Hematopoietic multipotent progenitor cell (in vitro differentiated cells): ENCODE data around the gene EIF3K. TPM values are rescaled to one million over a fixed set of nuclear protein-coding genes. Genes with fewer than 3 reads are reported as not detected.
"Not testable (repeated sequence)": the region's sequence is repeated elsewhere in the genome, so short reads cannot be mapped to it uniquely, and the experiment has no call there.

Experiments
- DNase-seq, 3 donors: peaks; one replicate each; pipeline ENCODE4 v3.0.0-alpha.2; 2011 to 2015; ENCODE audit warnings: low read depth in 2 of 3, low spot score in 2 of 3
- total RNA-seq: library from RNA; depleted of rRNA; stranded (reverse); fragments of >200 nt; gene quantifications from one replicate; pipeline ENCODE4 v1.2.3, GENCODE V29; 2012

The EIF3K gene
- total RNA-seq, 1 donor = 831 TPM

DNA sequence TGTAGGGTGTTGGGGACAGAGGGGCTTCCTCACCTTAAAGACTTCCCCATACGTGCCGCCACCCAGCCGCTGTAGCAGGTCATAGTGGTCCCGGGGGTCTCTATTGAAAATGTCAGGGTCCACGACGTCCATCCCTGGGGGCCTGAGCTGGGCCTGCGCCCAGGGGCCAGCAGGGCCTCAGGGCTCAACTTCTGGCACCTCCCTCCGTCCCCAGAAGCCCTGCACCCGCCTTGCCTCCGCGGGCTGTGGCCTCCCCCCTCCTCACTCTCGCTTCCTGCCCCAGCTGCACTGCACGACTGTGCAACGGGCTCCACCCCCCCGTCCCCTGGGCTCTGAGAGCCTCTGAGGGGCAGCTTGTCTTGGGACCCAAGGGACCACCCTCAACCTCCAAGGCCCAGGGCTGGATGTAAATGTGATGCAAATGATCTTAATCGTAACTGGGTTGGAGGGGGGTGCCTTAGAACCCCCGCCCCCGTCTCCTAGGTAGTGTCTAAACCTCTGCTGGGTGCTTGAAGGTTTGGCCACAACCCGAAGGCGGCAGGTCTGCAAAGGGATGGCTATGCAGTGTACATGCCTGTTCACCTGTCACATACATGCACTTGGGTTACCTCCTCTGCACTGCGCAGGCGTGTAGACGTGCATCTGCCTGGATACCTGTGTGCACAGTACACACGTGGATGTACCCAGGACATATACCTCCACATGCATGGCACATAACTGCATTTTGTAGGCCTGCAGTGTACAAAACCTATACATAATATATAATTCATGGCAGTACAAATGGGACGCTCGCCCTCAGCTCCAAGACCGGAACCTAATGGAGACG lies 1.0 kb upstream of the EIF3K start, which contains the start of gene MAP4K1:
Gene MAP4K1 (minus strand): TSS at position 190 of the 826 bp plus-strand sequence. CDS start 58 bp downstream, at position 132.
- DNase-seq = peak; percentile 35 to 52 (median 42)

DNA sequence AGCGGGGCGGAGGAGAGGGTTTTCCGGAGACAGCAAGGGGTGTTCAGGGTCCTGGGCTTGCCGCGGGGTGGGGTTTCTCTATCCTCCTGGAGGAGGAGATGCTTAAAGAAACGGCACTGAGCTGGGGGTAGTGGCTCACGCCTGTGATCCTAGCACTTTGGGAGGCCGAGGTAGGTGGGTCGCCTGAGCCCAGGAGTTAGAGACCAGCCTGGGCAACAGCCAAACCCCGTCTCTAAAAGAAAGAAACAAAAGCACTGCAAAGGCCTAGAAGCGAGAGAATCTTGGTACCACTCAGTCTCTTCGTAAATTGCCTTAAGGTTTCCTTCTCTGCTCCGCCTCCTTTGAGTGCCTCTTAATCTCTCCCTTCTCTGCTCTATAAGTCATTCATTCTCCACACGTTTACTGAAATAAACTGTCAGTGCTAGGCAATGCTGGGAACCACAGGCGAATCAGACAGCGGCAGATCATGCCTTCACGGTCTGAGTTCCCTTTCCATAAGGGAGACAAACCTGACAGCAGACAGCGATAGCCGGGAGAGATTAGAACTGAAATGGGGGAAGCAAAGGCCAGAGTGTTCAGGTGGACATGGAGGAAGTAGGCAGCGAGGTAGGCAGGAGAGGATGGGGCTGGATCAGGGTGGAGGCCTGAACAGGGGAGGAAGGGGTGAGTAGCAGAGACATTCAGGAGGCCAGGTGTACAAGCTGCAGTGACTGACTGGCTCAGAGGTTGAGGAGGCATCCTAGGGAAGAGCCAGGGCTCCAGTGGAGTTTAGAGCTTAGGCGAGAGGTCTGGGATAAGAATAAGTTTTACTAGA lies 580 bp downstream of the EIF3K start:
- no peak for DNase-seq

DNA sequence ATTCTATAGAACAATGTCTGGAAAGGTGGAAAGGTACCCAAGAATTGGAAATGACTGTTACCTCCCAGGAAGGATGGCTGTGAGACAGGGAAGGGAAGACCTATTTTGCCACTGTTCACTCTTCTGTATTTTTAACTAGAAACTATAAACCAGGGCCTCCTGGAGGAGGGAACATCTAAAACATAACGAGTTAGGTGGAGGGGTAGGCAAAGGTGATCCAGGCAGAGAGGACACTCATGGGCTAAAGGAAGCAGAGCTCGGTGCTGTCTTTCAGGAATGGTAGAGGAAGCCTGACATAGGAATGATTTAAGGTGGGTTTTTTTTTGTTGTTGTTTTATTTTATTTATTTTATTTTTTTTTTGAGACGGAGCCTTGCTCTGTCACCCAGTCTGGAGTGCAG lies 5.8 kb downstream of the EIF3K start:
- no peak for DNase-seq

DNA sequence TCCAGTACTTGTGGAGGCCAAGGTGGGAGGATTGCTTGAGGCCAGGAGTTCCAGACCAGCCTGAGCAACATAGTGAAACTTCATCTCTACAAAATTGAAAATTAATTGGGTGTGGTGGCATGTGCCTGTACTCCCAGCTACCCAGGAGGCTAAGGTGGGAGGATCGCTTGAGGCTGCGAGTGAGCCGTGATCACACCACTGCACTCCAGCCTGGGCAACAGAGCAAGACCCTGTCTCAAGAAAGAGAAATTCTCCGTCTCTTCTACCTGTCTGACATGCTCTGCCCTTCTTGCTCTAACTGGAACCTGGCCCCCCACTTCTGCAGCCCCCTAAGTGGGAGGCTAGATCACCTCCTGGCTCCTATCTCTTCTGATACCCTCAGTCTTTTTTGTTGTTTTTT lies 7.4 kb downstream of the EIF3K start:
- DNase-seq = no peak

DNA sequence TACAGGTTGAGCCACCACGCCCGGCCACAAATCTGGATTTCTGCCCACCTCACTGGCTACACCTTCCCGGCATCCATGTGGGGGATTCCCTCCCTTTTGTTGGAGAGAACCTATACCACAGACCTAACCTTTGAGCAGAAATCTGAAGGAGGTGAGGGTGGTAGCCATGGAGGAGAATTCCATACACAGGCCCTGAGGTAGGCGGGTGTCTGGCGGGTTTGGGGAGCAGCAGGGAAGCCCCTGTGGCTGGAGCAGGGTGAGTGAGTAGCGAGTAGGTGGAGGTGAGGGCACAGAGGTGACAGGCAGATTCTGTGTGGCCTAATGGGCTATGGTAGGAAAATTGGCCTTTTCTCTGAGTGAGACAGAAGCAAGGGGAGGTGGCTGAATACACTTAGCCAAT lies 10.6 kb downstream of the EIF3K start:
- no peak for DNase-seq

DNA sequence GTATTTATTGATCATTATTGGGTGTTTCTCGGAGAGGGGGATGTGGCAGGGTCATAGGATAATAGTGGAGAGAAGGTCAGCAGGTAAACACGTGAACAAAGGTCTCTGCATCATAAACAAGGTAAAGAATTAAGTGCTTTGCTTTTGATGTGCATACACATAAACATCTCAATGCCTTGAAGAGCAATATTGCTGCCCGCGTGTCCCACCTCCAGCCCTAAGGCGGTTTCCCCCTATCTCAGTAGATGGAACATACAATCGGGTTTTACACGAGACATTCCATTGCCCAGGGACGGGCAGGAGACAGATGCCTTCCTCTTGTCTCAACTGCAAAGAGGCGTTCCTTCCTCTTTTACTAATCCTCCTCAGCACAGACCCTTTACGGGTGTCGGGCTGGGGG lies 12.3 kb downstream of the EIF3K start:
- DNase-seq = not testable (repeated sequence)

DNA sequence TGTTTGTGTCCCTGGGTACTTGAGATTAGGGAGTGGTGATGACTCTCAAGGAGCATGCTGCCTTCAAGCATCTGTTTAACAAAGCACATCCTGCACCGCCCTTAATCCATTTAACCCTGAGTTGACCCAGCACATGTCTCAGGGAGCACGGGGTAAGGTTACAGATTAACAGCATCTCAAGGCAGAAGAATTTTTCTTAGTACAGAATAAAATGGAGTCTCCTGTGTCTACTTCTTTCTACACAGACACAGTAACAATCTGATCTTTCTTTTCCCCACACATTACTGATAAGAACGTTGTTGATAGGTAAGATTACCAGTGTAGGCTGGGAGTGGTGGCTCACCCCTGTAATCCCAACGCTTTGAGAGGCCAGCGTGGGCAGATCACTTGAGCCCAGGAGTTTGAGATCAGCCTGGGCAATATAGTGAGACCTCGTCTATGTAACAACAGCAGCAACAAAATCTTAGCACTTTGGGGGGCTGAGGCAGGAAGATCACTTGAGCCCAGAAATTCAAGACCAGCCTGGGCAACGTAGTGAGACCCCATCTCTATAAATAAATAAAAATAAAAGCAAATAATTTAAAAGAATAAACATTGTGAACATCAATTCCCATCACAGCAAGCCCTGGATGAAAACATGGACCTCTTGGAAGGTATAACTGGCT lies 13.0 kb downstream of the EIF3K start:
- not testable (repeated sequence) for DNase-seq

DNA sequence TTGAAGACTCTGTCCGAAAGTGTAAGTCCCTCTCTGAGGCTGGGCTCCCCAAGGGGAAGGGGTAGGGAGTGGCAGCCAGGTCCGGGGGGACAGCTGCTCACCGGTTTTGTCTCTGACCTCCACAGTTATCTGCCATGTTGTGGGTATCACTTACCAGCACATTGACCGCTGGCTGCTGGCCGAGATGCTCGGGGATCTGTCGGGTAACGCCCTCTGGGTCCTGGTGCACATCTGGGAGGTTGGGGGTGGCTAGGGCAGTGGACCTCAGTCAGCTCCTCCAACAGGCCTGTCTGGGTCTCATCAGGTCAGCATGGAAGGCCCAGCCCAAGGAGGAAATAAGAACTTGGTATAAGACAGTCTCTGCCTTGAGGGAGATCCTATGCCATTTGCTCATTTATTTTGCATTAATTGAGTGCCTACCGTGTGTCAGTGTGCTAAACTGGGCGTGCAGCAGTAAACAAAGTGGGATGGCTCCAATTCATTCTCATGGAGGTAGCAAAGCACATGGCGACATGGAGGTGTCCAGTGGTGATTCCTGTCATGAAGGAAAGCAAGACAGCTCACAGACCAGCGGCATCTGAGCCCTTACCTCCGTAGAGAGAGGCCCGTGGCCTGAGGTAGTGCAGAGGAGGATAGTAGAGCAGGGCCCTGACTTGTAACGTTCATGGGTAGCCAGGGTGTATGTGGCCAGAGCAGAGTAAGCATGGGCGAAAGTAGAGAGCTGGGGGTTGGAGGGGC lies 13.7 kb downstream of the EIF3K start:
- DNase-seq = no peak

DNA sequence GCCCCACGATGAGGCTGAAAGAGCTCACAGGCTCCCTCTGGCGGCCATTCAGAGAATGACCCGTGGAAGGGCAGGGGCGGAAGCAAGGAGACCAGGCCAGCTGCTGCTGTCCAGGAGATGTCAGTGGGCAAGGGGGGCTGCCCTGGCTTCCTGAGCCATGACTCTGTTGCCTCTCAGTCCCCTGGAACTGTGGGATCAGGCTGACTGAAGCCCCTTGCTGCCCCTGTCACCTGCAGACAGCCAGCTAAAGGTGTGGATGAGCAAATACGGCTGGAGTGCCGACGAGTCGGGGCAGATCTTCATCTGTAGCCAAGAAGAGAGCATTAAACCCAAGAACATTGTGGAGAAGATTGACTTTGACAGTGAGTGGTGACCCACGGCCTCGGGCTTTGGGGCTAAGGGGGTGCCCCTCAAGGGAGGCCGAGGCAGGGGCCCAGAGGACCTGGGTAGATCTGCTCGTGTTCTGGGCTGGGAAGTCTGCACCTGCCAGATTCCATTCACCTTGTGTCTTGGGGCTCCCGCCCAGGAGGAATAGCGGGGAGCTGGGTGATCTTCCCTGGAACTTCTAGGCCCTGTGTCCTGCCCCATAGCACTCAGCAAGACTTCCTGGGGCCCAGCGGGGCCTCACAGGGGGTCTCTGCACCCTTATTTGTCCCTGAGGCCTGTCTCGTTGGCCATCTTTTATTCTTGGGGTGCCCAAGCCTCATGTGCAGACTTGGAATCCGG lies 15.9 kb downstream of the EIF3K start:
- DNase-seq = peak; percentile 56 to 78 (median 64)

DNA sequence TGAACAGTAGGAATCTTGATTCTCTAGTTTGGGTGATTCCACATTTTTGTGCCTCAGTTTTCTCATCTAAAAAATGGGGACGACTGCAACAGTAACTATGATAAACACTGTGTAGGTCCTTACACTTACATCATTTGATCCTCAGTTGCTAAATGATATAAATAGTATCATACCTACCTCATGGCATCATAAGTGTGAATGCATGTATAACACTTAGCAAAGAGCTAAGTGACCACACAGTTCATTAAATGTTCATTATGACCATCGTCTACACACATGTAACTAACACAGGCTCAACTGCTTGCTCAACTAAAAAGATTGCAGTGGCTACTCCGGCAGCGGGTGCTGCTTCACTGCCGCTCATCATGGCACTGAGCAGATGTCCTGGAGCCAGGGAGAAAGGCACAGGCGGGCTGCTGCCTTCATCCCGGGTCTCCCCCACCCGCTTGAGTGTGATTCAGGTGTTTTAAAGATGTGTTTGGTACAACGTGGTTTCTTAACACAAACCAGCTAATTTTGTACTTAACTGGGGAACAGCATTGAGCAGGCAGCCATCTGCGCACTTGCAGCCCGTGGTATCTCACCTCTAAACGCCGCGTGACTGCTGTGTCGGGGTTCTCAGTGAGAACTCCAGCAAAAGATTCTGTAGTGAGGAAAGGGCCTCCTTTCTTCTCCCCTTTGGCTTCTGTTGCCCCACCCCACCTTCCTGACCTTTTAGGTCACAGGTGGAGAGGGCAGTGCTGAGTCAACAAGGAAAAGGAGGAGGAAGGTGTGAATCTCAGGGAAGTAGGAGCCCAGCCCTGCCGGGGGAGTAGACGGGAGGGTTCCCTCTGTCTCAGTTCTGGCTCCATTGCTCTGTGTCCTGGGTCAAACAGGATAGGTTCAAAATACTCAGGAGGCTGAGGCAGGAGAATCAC lies 16.8 kb downstream of the EIF3K start:
- no peak for DNase-seq

DNA sequence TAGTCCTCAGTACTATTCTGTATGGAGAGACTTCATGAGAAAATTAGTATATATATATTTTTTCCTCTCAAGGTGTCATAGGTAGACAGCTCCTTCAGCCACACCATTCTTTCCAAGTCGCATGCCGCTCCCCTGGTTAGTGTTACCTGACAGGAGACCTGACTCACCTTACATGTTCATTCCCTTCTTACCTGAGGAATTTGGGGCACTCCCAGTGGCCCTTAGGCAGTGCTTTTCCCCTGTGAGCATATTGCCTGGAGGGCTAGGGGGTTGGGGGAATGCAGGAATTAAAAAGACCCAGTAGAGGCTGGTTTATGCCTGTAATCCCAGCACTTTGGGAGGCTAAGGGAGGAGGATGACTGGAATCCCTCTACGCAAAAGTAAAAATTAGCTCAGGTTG lies 19.5 kb downstream of the EIF3K start:
- no peak for DNase-seq

DNA sequence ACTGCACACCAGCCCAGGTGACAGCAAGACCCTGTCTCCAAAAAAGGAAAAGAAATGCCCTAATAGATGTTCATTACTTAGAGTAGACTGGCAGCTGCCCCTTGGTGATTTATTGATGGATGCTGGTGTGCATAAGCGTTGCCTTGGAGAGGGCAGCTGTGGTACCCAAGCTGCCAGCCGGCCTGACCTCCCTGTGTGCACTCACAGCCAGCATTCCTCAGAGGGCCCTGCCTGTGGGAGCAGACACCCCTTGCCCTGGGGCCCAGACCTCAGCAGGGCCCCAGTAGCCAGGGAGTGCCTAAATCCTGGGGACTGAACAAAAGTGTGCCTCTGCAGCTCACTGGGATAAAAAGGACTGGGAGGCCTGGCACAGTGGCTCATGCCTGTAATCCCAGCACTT lies 20.7 kb downstream of the EIF3K start:
- DNase-seq = no peak

DNA sequence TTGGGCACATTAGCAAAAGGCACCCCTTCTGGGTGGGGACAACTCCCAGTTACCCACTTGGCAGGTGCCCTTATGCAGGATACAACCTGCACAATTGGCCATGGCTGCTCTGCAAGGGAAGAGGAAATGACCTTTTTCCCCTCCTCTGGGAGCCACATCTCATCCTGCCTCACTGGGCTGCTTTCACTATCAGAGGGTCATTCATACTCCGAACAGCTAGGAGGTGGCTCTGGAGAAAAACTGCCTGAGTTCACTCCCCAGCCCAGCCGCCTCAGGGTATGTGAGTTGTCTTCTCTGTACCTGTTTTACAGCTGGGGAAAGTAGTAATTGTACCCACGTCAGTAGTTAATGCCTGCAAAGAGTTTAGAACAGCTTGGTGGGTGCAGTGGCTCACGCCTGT lies 21.4 kb downstream of the EIF3K start:
- no peak for DNase-seq

DNA sequence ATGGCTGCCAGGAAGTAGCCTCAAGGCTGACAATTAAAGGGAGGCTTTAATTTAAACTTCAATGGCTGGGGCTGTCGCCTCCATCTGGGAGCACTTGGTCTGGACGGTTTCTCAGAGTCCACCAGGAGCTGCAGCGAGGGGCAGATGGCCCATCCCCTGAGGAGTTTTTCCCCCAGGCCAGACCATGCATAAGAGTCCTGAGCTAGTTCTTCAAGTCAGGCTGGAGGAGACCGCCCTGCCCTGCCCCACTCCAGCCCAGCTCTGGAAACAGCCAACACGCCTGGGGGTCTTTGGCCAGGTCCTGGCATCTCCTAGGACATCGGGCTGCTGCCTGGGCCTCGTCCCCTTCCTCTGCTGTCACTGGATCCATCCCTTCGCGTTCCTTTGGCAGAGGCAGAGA lies 23.2 kb downstream of the EIF3K start:
- DNase-seq = no peak

DNA sequence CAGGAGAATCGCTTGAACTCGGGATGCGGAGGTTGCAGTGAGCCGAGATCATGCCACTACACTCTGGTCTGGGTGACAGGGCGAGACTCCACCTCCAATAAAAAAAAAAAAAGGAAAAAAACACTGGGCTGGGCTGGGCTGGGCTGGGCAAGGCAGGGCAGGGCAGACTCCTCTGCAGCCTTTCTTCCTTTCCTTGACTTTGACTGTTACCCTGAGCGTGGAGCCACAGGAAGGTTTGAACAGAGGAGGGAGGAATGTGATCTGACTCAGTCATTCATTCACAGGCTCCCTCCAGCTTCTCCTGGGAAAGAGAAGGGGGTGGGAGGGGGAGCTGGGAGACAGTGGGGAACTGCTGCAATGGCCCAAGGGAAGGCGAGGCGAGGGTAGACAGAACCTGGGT lies 25.7 kb downstream of the EIF3K start:
- DNase-seq = no peak

DNA sequence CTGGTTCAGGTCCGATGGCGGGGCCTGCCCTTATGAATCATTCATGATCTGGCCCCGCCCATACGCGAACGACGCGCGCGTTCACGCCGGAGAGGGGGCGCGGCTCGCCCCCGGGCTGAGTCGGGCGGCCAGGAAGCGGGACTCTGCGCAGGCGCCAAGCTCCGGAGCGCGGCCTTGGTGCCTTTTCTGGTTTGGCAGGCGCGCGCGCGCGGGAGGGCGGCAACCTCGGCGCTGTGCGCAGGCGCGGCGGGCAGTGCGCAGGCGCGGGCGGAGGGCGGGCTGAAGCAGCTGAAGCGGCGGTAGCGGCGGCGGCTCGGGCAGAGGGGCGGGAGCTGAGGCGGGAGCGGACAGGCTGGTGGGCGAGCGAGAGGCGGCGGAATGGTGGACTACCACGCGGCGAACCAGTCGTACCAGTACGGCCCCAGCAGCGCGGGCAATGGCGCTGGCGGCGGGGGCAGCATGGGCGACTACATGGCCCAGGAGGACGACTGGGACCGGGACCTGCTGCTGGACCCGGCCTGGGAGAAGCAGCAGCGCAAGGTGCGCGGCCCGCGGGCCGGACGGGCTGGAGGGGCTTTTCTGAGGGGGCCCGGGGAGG lies 28.5 kb downstream of the EIF3K start, which contains the start of gene ACTN4:
Gene ACTN4 (plus strand): TSS at position 282 of the 598 bp plus-strand sequence. CDS start 97 bp downstream, at position 379.
- peak; percentile 97 to 99 (median 98) for DNase-seq

DNA sequence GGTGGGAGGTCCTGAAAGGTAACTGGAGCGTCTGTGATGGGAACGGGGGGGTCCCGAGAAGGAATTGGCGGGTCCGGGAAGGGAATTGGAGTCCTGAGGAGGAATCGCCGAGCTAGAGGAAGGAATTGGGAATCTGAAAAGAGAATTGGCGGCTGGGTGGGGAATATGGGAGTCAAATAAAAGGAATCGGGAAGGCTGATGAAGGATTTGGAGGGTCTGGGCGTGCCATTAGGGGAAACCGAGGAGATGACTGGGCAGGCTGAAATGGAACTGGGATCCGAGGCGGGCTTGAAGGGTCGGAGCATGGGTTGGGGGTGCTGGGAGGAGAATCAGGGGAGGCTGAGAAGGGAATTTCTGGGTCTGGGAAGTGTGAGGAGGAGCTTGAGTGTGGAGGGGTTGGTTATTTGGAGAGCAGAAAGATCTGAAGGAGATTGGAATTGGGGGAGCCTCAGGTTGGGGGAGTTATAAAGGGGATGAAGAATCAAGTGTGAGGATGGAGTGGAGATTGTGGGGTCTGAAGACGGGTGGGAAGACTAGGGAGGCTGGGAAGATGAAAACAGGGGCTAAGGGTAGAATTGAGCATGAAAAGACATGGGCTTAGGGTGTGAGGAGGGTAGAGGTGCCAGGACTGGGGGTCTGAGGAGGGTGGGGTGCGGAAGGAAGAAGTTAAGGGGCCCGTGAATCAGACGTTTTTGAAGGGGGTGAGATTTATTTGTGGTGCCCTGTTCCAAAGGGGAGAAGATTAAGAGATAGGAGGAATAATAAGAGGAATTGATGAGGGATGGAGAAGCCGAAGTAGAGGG lies 29.2 kb downstream of the EIF3K start:
- no peak for DNase-seq
